Embryonic facial prominence (tissue), 1 donor: ENCODE measurements around the gene BMP7.
"Not testable (repeated sequence)": the region's sequence is repeated elsewhere in the genome, so short reads cannot be mapped to it uniquely, and the experiment has no call there.

Source experiments
- DNase-seq: peaks from one replicate; pipeline ENCODE4 v3.0.0-alpha.2; 2016; ENCODE audit errors: extremely low spot score

BMP7 gene

GRCh38 chr20:57249772-57250171, 16.7 kb downstream of the BMP7 start:
- no peak for DNase-seq

GRCh38 chr20:57249073-57249472, 17.4 kb downstream of the BMP7 start:
- no peak for DNase-seq

GRCh38 chr20:57248132-57248797, 18.2 kb downstream of the BMP7 start:
- DNase-seq, result no peak

- no peak for DNase-seq
These were observed 19.0 kb downstream of the BMP7 start for GRCh38 chr20:57247292-57247965.

GRCh38 chr20:57245997-57246396, 20.4 kb downstream of the BMP7 start:
- DNase-seq, result no peak

- no peak for DNase-seq
These were observed 21.7 kb downstream of the BMP7 start for GRCh38 chr20:57244627-57245214.

GRCh38 chr20:57244221-57244585, 22.2 kb downstream of the BMP7 start:
- no peak for DNase-seq

GRCh38 chr20:57243480-57244220, 22.8 kb downstream of the BMP7 start:
- DNase-seq, result no peak

GRCh38 chr20:57242414-57242813, 24.0 kb downstream of the BMP7 start:
- no peak for DNase-seq

GRCh38 chr20:57241363-57241991, 25.0 kb downstream of the BMP7 start:
- DNase-seq, result no peak

- no peak for DNase-seq
These were observed 25.7 kb downstream of the BMP7 start for GRCh38 chr20:57240581-57241362.

- DNase-seq, result not testable (repeated sequence)
These were observed 26.7 kb downstream of the BMP7 start for GRCh38 chr20:57239725-57240124.

- not testable (repeated sequence) for DNase-seq
These were observed 27.1 kb downstream of the BMP7 start for GRCh38 chr20:57239324-57239723.

GRCh38 chr20:57238089-57238488, 28.4 kb downstream of the BMP7 start:
- DNase-seq, result no peak

- DNase-seq, result no peak
These were observed 28.9 kb downstream of the BMP7 start for GRCh38 chr20:57237585-57237953.

- DNase-seq, result no peak
These were observed 29.4 kb downstream of the BMP7 start for GRCh38 chr20:57236813-57237584.

- no peak for DNase-seq
These were observed 31.7 kb downstream of the BMP7 start for GRCh38 chr20:57234556-57235251.

- DNase-seq, result no peak
These were observed 34.5 kb downstream of the BMP7 start for GRCh38 chr20:57231951-57232428.

GRCh38 chr20:57231161-57231560, 35.3 kb downstream of the BMP7 start:
- no peak for DNase-seq

- DNase-seq, result no peak
These were observed 36.2 kb downstream of the BMP7 start for GRCh38 chr20:57230247-57230646.
